BJ (cell line): ENCODE data around the gene ZNF497. TPM values are rescaled to one million over a fixed set of nuclear protein-coding genes. Genes with fewer than 3 reads are reported as not detected.

Experiments used
- CTCF ChIA-PET: fragments of 350-600 bp; formaldehyde crosslinking; extraction: SDS; loops from one replicate; lab custom pipeline; 2021; ENCODE audit warnings: antibody characterized with exemption, inconsistent platforms; lab: Yijun Ruan, JAX
- POLR2A ChIA-PET: fragments of 300-600 bp; sonication (Branson Sonifier 250); formaldehyde crosslinking; extraction: SDS; loops from one replicate; lab custom pipeline; 2021; ENCODE audit warnings: antibody characterized with exemption; lab: Charles Lee
- DNase-seq: peaks from one replicate; pipeline ENCODE4 v3.0.0-alpha.2; 2011; ENCODE audit warnings: low read depth
- H3K27me3 ChIP-seq: 2 replicates; pipeline ENCODE4 v1.6.0; 2011; ENCODE audit warnings: low read length; ENCODE audit not compliant: control insufficient read depth, insufficient read depth
- H3K36me3 ChIP-seq: 2 replicates; pipeline ENCODE4 v1.5.1; 2011; ENCODE audit warnings: low read length; ENCODE audit not compliant: control insufficient read depth, insufficient read depth
- H3K4me3 ChIP-seq: 2 replicates; pipeline ENCODE4 v1.5.1; 2011; ENCODE audit warnings: low read depth, mild to moderate bottlenecking, control low read depth, low read length
- CTCF ChIP-seq: IDR thresholded peaks from 2 replicates; pipeline ENCODE4 v1.5.1; 2011; ENCODE audit warnings: low read depth, mild to moderate bottlenecking, control low read depth, inconsistent platforms, low read length, moderate library complexity; ENCODE audit not compliant: insufficient read depth
- polyA plus RNA-seq: library from polyadenylated mRNA; depleted of rRNA; stranded (reverse); fragments of >200 nt; gene quantifications from 2 replicates; pipeline ENCODE4 v1.2.3, GENCODE V29; 2011

The ZNF497 gene
- polyA plus RNA-seq, 1 experiment = 0.20 TPM

GRCh38 chr19:58336216-58336615, 26.3 kb downstream of the ZNF497 start:
- CTCF ChIA-PET = no interaction called here
- no peaks in the 10 kb centered on the region for H3K27me3 ChIP-seq
- H3K36me3 ChIP-seq = peaks cover 24% of the 10 kb centered on the region
- TF ChIP-seq CTCF = no peak
- no peak overlapping the region for H3K4me3 ChIP-seq
- no peak for DNase-seq
- POLR2A ChIA-PET = no interaction called here

- peaks cover 22% of the 10 kb centered on the region for H3K36me3 ChIP-seq
- no peak for DNase-seq
- H3K4me3 ChIP-seq = no peak overlapping the region
- POLR2A ChIA-PET = no interaction called here
- H3K27me3 ChIP-seq = no peaks in the 10 kb centered on the region
- CTCF ChIA-PET = interaction anchor here (2.8 kb wide), 1 partner anchor 10 kb away, joined by 7 read pairs; no protein-coding TSS in a partner anchor
- TF ChIP-seq CTCF = no peak
Measured at GRCh38 chr19:58335630-58336029, 26.9 kb downstream of the ZNF497 start.

- no peak for DNase-seq
- ChIA-PET CTCF (interaction anchor here (2.8 kb wide), 1 partner anchor 11 kb away, joined by 7 read pairs; no protein-coding TSS in a partner anchor), POLR2A (no interaction called here)
- Histone ChIP-seq H3K4me3 (no peak overlapping the region), H3K36me3 (peaks cover 22% of the 10 kb centered on the region), H3K27me3 (no peaks in the 10 kb centered on the region)
- TF ChIP-seq CTCF = no peak
Measured at GRCh38 chr19:58334691-58335249, 27.8 kb downstream of the ZNF497 start.

- POLR2A ChIA-PET = no interaction called here
- no peak for TF ChIP-seq CTCF
- no peaks in the 10 kb centered on the region for H3K27me3 ChIP-seq
- CTCF ChIA-PET = interaction anchor here (2.8 kb wide), 1 partner anchor 13 kb away, joined by 7 read pairs; no protein-coding TSS in a partner anchor
- no peak for DNase-seq
- H3K36me3 ChIP-seq = peaks cover 5% of the 10 kb centered on the region
- no peak overlapping the region for H3K4me3 ChIP-seq
Measured at GRCh38 chr19:58332697-58333096, 29.9 kb downstream of the ZNF497 start.

GRCh38 chr19:58330458-58330857, 32.1 kb downstream of the ZNF497 start:
- no peak for DNase-seq
- H3K4me3 ChIP-seq = no peak overlapping the region
- H3K36me3 ChIP-seq = peaks cover 5% of the 10 kb centered on the region
- no peaks in the 10 kb centered on the region for H3K27me3 ChIP-seq
- ChIA-PET CTCF (interaction anchor here (0.7 to 1.5 kb wide), 2 partner anchors 17 to 923 kb away, joined by 3 read pairs; no protein-coding TSS in a partner anchor), POLR2A (interaction anchor here (0.6 kb wide), 1 partner anchor 32 kb away, joined by 3 read pairs; the partner anchor contains the start of gene ZNF497)
- no peak for TF ChIP-seq CTCF
